Frontal cortex (tissue), 4 donors: ENCODE measurements around the gene CACYBP. TPM values are rescaled to one million over a fixed set of nuclear protein-coding genes. Genes with fewer than 3 reads are reported as not detected.

ENCODE experiments used
- DNase-seq, 2 donors: peaks; one replicate each; pipeline ENCODE4 v3.0.0; 2012; ENCODE audit warnings: low spot score in 2 of 2
- FAIRE-seq: peaks from 2 replicates; lab custom pipeline; 2012; peaks lifted over from hg19 to GRCh38; lab: Jason Lieb, UNC
- total RNA-seq: library from RNA; depleted of rRNA; stranded (reverse); fragments of >200 nt; gene quantifications from one replicate; pipeline ENCODE4 v1.2.3, GENCODE V29; 2014
- donor health status: control.
- donor health status: control.
- donor health status: control.

The CACYBP gene
- total RNA-seq, 1 donor from 2014 or later: 182 TPM

- FAIRE-seq: no peak
- DNase-seq: no peak
Observed at GRCh38 chr1:174971466-174971865, 28.3 kb upstream of the CACYBP start.

GRCh38 chr1:174971902-174972301 lies 27.8 kb upstream of the CACYBP start:
- no peak for FAIRE-seq

GRCh38 chr1:174974711-174975119 lies 25.0 kb upstream of the CACYBP start:
- FAIRE-seq (no peak), DNase-seq (no peak)

More at GRCh38 chr1:174971902-174972301, 27.8 kb upstream of the CACYBP start:
- DNase-seq: no peak

- DNase-seq (no peak), FAIRE-seq (no peak)
Observed at GRCh38 chr1:174975764-174976163, 24.0 kb upstream of the CACYBP start.

GRCh38 chr1:174976436-174977108 lies 23.2 kb upstream of the CACYBP start:
- FAIRE-seq: no peak
- no peak for DNase-seq

GRCh38 chr1:174982971-174983689 lies 16.6 kb upstream of the CACYBP start:
- FAIRE-seq: no peak
- DNase-seq: peak; percentile 2 to 19

GRCh38 chr1:174984952-174985351 lies 14.8 kb upstream of the CACYBP start:
- no peak for FAIRE-seq
- no peak for DNase-seq

GRCh38 chr1:174988539-174988938 lies 11.2 kb upstream of the CACYBP start:
- DNase-seq: no peak
- no peak for FAIRE-seq

GRCh38 chr1:174988986-174989385 lies 10.8 kb upstream of the CACYBP start:
- DNase-seq (no peak), FAIRE-seq (no peak)

GRCh38 chr1:174989536-174990220 lies 10.1 kb upstream of the CACYBP start:
- no peak for FAIRE-seq
- no peak for DNase-seq

- FAIRE-seq (no peak), DNase-seq (peak in 1 of 2 donors; percentile 35)
Observed at GRCh38 chr1:174990382-174990999, 9.3 kb upstream of the CACYBP start.

GRCh38 chr1:174991473-174991872 lies 8.3 kb upstream of the CACYBP start:
- no peak for DNase-seq
- no peak for FAIRE-seq

GRCh38 chr1:174995121-174995520 lies 4.6 kb upstream of the CACYBP start:
- FAIRE-seq (no peak), DNase-seq (no peak)

- DNase-seq (no peak), FAIRE-seq (no peak)
Observed at GRCh38 chr1:174995916-174996315, 3.8 kb upstream of the CACYBP start.

- FAIRE-seq: no peak
- DNase-seq: no peak
Observed at GRCh38 chr1:174996476-174996875, 3.3 kb upstream of the CACYBP start.

GRCh38 chr1:174997041-174997440 lies 2.7 kb upstream of the CACYBP start:
- FAIRE-seq (no peak), DNase-seq (no peak)

GRCh38 chr1:174998569-174999215 lies 1.1 kb upstream of the CACYBP start:
- DNase-seq: peak; percentile 17 to 34
- no peak for FAIRE-seq

- peak; percentile 72 for FAIRE-seq
- DNase-seq: peak; percentile 73 to 95
Observed at GRCh38 chr1:174999216-174999935, 371 bp upstream of the CACYBP start.

- DNase-seq (no peak), FAIRE-seq (no peak)
Observed at GRCh38 chr1:175000697-175001187, 995 bp downstream of the CACYBP start.
